AG10803 (cell line): ENCODE measurements around the gene SLC25A36.
"Not testable (repeated sequence)": the region's sequence is repeated elsewhere in the genome, so short reads cannot be mapped to it uniquely, and the experiment has no call there.

Source experiments
- DNase-seq: peaks from one replicate; pipeline ENCODE4 v3.0.0; 2010; ENCODE audit warnings: low read depth
- H3K4me3 ChIP-seq: 2 replicates; pipeline ENCODE4 v1.5.1; 2011; ENCODE audit warnings: mild to moderate bottlenecking, low read length, control low read depth
- CTCF ChIP-seq: conservative IDR thresholded peaks from 2 replicates; pipeline ENCODE4 v1.5.1; 2011; ENCODE audit warnings: mild to moderate bottlenecking, low read length, control low read depth, inconsistent platforms

Gene SLC25A36

GRCh38 chr3:140980663-140981062 lies 39.0 kb downstream of the SLC25A36 start:
- TF ChIP-seq CTCF = no peak
- no peak overlapping the region for H3K4me3 ChIP-seq

DNA sequence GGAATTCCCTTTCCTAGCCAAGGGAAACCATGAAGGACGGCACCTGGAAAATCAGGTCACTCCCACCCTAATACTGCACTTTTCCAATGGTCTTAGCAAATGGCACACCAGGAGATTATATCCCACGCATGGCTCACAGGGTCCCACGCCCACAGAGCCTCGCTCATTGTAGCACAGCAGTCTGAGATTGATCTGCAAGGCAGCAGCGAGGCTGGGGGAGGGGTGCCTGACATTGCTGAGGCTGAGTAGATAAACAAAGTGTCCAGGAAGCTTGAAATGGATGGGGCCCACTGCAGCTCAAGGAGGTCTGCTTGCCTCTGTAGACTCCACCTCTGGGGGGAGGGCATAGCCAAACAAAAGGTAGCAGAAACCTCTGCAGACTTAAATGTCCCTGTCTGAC lies 46.2 kb downstream of the SLC25A36 start:
- not testable (repeated sequence) for DNase-seq

More at GRCh38 chr3:140980663-140981062, 39.0 kb downstream of the SLC25A36 start:
- no peak for DNase-seq

GRCh38 chr3:140994316-140994715 lies 52.7 kb downstream of the SLC25A36 start:
- no peak for TF ChIP-seq CTCF
- DNase-seq = peak; percentile 25
- no peak overlapping the region for H3K4me3 ChIP-seq

More for the DNA sequence above, 46.2 kb downstream of the SLC25A36 start:
- H3K4me3 ChIP-seq = not testable (repeated sequence)

DNA sequence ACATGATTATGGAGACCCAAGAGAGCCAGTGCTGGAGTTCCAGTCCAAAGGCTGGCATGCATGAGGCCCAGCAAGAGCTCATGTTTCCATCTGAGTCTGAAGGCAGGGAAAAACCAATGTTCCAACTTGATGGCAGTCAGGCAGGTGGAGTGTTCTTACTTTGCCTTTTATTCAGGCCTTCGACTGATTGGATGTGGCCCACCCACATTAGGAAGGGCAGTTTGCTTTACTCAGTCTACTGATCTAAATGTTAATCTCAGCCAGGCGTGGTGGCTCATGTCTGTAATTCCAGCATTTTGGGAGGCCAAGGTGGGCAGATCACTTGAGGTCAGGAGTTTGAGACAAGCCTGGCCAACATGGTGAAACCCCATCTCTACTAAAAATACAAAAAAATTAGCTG lies 53.2 kb downstream of the SLC25A36 start:
- not testable (repeated sequence) for H3K4me3 ChIP-seq, DNase-seq

DNA sequence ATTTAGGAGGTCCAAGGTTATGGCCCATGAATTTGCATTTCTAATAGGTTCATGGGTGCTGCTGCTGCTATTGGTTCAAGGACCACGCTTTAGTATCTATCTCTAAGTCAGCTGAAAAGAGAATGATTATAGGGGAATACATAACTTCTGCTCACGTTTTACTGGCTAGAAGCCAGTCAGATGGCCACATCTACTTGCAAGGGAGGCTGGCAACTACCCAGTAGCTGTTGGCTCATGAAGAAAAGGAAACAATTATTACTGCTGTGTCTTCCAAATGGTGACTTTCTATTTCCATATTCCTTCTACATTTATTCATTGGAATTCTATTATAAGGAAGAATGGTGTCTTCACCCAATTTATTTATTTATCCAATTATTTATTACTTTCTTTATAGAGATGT lies 54.2 kb downstream of the SLC25A36 start:
- H3K4me3 ChIP-seq = no peak overlapping the region
- TF ChIP-seq CTCF = no peak
- DNase-seq = peak; percentile 22

GRCh38 chr3:141000027-141000663 lies 58.5 kb downstream of the SLC25A36 start:
- H3K4me3 ChIP-seq = no peak overlapping the region
- peak; percentile 48 for DNase-seq
- TF ChIP-seq CTCF = peak; percentile 74

GRCh38 chr3:141000686-141001085 lies 59.0 kb downstream of the SLC25A36 start:
- no peak for DNase-seq
- TF ChIP-seq CTCF = no peak

GRCh38 chr3:141006344-141006743 lies 64.7 kb downstream of the SLC25A36 start:
- no peak for TF ChIP-seq CTCF
- no peak for DNase-seq
- H3K4me3 ChIP-seq = no peak overlapping the region

More at GRCh38 chr3:141000686-141001085, 59.0 kb downstream of the SLC25A36 start:
- no peak overlapping the region for H3K4me3 ChIP-seq
